ENCODE results near the gene PRR16. TPM values are rescaled to one million over a fixed set of nuclear protein-coding genes. Genes with fewer than 3 reads are reported as not detected.

Gene PRR16
- total RNA-seq, 1 donor from 2014 or later, result 0.29 TPM

DNA sequence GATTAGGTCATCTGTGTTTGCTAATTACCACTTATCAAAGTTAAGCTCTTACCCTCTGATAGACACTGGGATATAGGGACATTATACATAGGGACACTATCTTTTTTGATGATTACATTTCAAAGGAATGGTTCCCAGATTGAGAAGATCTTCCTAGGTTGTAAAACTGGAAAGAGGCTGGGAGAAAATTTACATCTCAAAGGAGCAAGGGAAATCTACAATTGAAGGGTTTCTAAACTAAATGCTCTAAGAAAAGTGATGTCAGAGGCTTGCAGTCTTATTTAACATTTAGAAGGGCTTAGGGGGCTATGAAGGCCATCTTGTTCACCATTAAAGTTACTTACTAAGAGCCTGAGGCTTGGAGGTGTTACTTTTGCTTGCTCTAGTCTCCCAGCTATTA, 242.8 kb downstream of the PRR16 start:
- DNase-seq, result no peak
- H3K9me3 Mint-ChIP-seq, result no peaks in the 10 kb centered on the region
- no peak overlapping the region for H3K27ac Mint-ChIP-seq
- TF ChIP-seq, protein P1, sequence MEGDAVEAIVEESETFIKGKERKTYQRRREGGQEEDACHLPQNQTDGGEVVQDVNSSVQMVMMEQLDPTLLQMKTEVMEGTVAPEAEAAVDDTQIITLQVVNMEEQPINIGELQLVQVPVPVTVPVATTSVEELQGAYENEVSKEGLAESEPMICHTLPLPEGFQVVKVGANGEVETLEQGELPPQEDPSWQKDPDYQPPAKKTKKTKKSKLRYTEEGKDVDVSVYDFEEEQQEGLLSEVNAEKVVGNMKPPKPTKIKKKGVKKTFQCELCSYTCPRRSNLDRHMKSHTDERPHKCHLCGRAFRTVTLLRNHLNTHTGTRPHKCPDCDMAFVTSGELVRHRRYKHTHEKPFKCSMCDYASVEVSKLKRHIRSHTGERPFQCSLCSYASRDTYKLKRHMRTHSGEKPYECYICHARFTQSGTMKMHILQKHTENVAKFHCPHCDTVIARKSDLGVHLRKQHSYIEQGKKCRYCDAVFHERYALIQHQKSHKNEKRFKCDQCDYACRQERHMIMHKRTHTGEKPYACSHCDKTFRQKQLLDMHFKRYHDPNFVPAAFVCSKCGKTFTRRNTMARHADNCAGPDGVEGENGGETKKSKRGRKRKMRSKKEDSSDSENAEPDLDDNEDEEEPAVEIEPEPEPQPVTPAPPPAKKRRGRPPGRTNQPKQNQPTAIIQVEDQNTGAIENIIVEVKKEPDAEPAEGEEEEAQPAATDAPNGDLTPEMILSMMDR (IDR thresholded peaks at IDR 0.05), result no peak
- no peak for ATAC-seq (ENCODE audit: low read depth)
- no peaks in the 10 kb centered on the region for H3K27me3 Mint-ChIP-seq
- intact Hi-C loops (cut with micrococcal nuclease), result no loop called here
- no peaks in the 10 kb centered on the region for H3K4me1 Mint-ChIP-seq
- CTCF ChIA-PET, result no interaction called here
- H3K36me3 Mint-ChIP-seq (ENCODE audit: low read depth), result no peaks in the 10 kb centered on the region
- POLR2A ChIA-PET, result no interaction called here
- H3K4me3 Mint-ChIP-seq, result no peak overlapping the region

DNA sequence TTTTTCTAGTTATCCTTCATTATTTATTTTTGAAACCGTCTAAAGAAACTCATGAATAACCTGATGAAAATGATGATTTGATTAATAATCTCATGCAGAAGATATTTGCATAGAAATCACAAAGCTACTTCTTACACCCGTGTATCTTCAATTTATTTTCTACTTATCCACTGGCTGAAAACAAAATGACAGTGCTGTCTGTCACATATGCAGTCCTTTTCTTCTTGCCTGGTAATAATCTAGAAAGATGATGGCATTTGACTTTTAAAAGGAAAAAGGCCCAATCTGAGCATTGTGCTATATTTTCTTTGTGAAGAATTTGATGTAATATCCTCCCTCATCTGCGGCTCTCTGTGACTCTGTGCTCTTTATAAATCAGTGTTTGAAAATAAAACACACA, 253.3 kb downstream of the PRR16 start:
- H3K4me1 Mint-ChIP-seq, result no peaks in the 10 kb centered on the region
- intact Hi-C loops (cut with micrococcal nuclease), result no loop called here
- no peaks in the 10 kb centered on the region for H3K9me3 Mint-ChIP-seq
- TF ChIP-seq, protein P1 (IDR thresholded peaks at IDR 0.05), result no peak
- H3K4me3 Mint-ChIP-seq, result no peak overlapping the region
- ChIA-PET CTCF (no interaction called here), POLR2A (no interaction called here)
- H3K36me3 Mint-ChIP-seq (ENCODE audit: low read depth), result no peaks in the 10 kb centered on the region
- DNase-seq, result no peak
- no peak overlapping the region for H3K27ac Mint-ChIP-seq
- no peak for ATAC-seq (ENCODE audit: low read depth)
- H3K27me3 Mint-ChIP-seq, result no peaks in the 10 kb centered on the region

- H3K27ac Mint-ChIP-seq, result no peak overlapping the region
- no peaks in the 10 kb centered on the region for H3K4me1 Mint-ChIP-seq
- intact Hi-C loops (cut with micrococcal nuclease), result no loop called here
- no peaks in the 10 kb centered on the region for H3K9me3 Mint-ChIP-seq
- TF ChIP-seq, protein P1 (IDR thresholded peaks at IDR 0.05), result no peak
- ChIA-PET POLR2A (no interaction called here), CTCF (no interaction called here)
- no peaks in the 10 kb centered on the region for H3K36me3 Mint-ChIP-seq (ENCODE audit: low read depth)
- H3K27me3 Mint-ChIP-seq, result no peaks in the 10 kb centered on the region
- ATAC-seq (ENCODE audit: low read depth) (no peak), DNase-seq (no peak)
- no peak overlapping the region for H3K4me3 Mint-ChIP-seq
Observed at GRCh38 chr5:120730214-120730613, 266.1 kb downstream of the PRR16 start.

- Mint-ChIP-seq H3K27me3 (no peaks in the 10 kb centered on the region), H3K36me3 (ENCODE audit: low read depth) (no peaks in the 10 kb centered on the region), H3K9me3 (peaks cover 3% of the 10 kb centered on the region), H3K4me1 (no peaks in the 10 kb centered on the region), H3K4me3 (no peak overlapping the region), H3K27ac (no peak overlapping the region)
- ChIA-PET POLR2A (no interaction called here), CTCF (no interaction called here)
- intact Hi-C loops (cut with micrococcal nuclease), result no loop called here
- no peak for ATAC-seq (ENCODE audit: low read depth)
- TF ChIP-seq, protein P1 (IDR thresholded peaks at IDR 0.05), result no peak
- DNase-seq, result no peak
Observed at GRCh38 chr5:120734033-120734432, 269.9 kb downstream of the PRR16 start.

GRCh38 chr5:120735076-120735475, 271.0 kb downstream of the PRR16 start:
- DNase-seq (no peak), ATAC-seq (ENCODE audit: low read depth) (no peak)
- Mint-ChIP-seq H3K36me3 (ENCODE audit: low read depth) (no peaks in the 10 kb centered on the region), H3K9me3 (peaks cover 3% of the 10 kb centered on the region), H3K4me3 (no peak overlapping the region), H3K27me3 (no peaks in the 10 kb centered on the region), H3K4me1 (no peaks in the 10 kb centered on the region), H3K27ac (no peak overlapping the region)
- TF ChIP-seq, protein P1 (IDR thresholded peaks at IDR 0.05), result no peak
- intact Hi-C loops (cut with micrococcal nuclease), result no loop called here
- ChIA-PET CTCF (no interaction called here), POLR2A (no interaction called here)
